ENCODE results near the gene NAV2. TPM values are rescaled to one million over a fixed set of nuclear protein-coding genes. Genes with fewer than 3 reads are reported as not detected.
"Not testable (repeated sequence)": the region's sequence is repeated elsewhere in the genome, so short reads cannot be mapped to it uniquely, and the experiment has no call there.

NAV2 gene
- total and polyA plus RNA-seq, 4 donors, result 5.0 to 250 (median 51.4) TPM

DNA sequence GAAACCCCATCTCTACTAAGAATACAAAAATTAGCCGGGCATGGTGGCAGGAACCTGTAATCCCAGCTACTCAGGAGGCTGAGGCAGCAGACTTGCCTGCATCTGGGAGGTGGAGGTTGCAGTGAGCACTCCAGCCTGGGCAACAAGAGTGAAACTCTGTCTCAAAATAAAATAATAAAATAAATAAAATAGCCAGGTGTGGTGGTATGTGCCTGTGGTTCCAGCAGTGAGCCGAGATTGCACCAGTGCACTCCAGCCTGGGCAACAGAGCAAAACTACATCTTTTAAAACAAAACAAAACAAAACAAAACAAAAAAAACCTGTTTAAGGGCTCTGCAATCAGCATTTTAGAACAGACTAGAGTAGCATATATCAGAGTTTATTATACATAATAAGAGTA is 214.8 kb downstream of the NAV2 start:
- DNase-seq; H3K9me3 ChIP-seq (ENCODE audit: control insufficient read depth, low read length); H3K4me1 ChIP-seq (ENCODE audit: control insufficient read depth in 1 of 2, insufficient read depth in 2 of 2, low read length in 2 of 2); H3K27me3 ChIP-seq (ENCODE audit: control insufficient read depth in 1 of 2, insufficient read depth in 2 of 2, low read length in 1 of 2); intact Hi-C loops (cut with DNase I); H3K36me3 ChIP-seq (ENCODE audit: control insufficient read depth in 1 of 2, insufficient read depth in 2 of 2, low read length in 1 of 2); H3K4me3 ChIP-seq (ENCODE audit: low read length in 2 of 2); ATAC-seq (ENCODE audit: low FRiP score): not testable (repeated sequence)
- 27 to 33% methylated on average over 2 of the region's 2 CpGs for WGBS, 2 donors
- H3K27ac ChIP-seq (ENCODE audit: low read depth in 1 of 2, low read length in 2 of 2), result peak overlapping the region in 1 of 2 donors; percentile 65

DNA sequence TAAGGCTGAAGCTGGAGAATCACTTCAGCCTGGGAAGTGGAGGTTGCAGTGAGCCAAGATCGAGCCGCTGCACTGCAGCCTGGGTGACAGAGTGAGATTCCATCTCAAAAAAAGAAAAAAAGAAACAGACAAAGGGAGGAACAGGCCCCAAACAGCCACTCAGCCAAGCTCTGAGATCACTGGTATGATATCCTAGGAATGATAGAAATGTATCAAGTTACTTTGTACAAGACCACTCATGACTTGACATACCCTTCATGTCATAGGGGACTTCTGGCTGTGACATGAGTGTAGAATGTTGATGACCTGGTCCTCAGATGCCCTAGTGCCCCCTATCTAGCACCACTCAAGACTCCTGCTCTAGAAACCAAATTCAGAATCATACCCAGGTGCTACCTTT is 216.5 kb downstream of the NAV2 start:
- H3K27ac ChIP-seq (ENCODE audit: low read depth in 1 of 2, low read length in 2 of 2), result peak overlapping the region in 1 of 2 donors; percentile 12
- no peaks in the 10 kb centered on the region for H3K27me3 ChIP-seq (ENCODE audit: control insufficient read depth in 1 of 2, insufficient read depth in 2 of 2, low read length in 1 of 2)
- H3K36me3 ChIP-seq (ENCODE audit: control insufficient read depth in 1 of 2, insufficient read depth in 2 of 2, low read length in 1 of 2), result peaks cover 0 to 2% of the 10 kb centered on the region in 2 donors
- no peaks in the 10 kb centered on the region for H3K9me3 ChIP-seq (ENCODE audit: control insufficient read depth, low read length)
- ATAC-seq (ENCODE audit: low FRiP score) (no peak), DNase-seq (no peak)
- peaks cover 3 to 10% of the 10 kb centered on the region in 2 donors for H3K4me1 ChIP-seq (ENCODE audit: control insufficient read depth in 1 of 2, insufficient read depth in 2 of 2, low read length in 2 of 2)
- no peak overlapping the region for H3K4me3 ChIP-seq (ENCODE audit: low read length in 2 of 2)
- 36 to 46% methylated on average over 2 of the region's 2 CpGs for WGBS, 2 donors
- intact Hi-C loops (cut with DNase I), result no loop called here

DNA sequence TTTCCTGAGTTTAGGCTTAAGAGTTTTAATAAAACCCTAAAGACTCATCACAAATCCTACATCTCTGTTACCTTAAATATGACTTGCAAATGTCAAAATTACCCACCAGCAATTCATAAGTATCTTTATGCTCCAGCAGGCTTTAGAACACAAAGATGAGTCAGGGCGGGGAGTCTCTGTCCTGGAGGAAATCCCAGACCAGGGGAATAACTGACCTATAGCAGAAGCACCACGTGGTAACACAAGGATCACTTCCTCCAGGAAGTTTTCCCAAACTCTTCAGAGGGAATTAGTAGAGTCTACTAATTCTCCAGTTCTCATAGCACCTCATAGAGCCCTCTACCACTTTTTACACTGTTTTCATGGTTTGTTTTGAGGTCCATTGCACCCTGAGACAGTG is 217.0 kb downstream of the NAV2 start:
- WGBS, 2 donors, result 81 to 84% methylated on average over 2 of the region's 2 CpGs
- no peaks in the 10 kb centered on the region for H3K27me3 ChIP-seq (ENCODE audit: control insufficient read depth in 1 of 2, insufficient read depth in 2 of 2, low read length in 1 of 2)
- peaks cover 3 to 8% of the 10 kb centered on the region in 2 donors for H3K4me1 ChIP-seq (ENCODE audit: control insufficient read depth in 1 of 2, insufficient read depth in 2 of 2, low read length in 2 of 2)
- intact Hi-C loops (cut with DNase I), result no loop called here
- ATAC-seq (ENCODE audit: low FRiP score) (no peak), DNase-seq (no peak)
- H3K27ac ChIP-seq (ENCODE audit: low read depth in 1 of 2, low read length in 2 of 2), result no peak overlapping the region
- no peaks in the 10 kb centered on the region for H3K9me3 ChIP-seq (ENCODE audit: control insufficient read depth, low read length)
- H3K4me3 ChIP-seq (ENCODE audit: low read length in 2 of 2), result no peak overlapping the region
- peaks cover 0 to 2% of the 10 kb centered on the region in 2 donors for H3K36me3 ChIP-seq (ENCODE audit: control insufficient read depth in 1 of 2, insufficient read depth in 2 of 2, low read length in 1 of 2)

DNA sequence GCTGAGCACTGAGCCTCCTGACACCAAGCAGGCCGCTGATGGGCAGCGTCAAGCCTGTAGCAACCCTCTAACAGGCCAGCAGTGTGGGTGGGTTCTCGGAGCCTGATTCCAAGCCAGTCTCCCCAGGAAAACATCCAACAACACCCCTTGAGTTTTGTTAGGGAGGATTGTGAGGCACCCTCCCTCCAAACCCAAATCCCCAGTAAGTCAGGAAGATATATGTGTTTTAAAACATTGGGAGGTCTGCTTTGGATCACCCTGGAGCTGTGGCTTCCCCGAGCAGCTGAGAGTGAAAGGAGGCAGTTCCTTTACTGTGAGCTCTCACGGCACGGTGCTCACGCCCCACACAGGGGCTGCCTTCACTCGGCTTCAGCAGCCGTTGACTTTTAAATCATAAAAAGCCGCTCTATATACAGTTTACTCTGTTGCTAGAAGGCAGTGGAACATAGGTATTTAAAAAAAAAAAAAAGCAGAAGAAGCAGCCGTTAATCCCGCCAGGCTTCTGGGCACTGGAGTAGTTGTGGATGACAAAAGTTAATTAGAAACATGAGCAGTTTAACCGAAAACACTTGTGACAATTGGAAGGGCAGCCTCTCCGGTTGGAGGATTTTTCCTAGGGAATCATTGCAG is 218.6 kb downstream of the NAV2 start:
- Histone ChIP-seq H3K4me1 (ENCODE audit: control insufficient read depth in 1 of 2, insufficient read depth in 2 of 2, low read length in 2 of 2) (peaks cover 5 to 12% of the 10 kb centered on the region in 2 donors), H3K27ac (ENCODE audit: low read depth in 1 of 2, low read length in 2 of 2) (peak overlapping the region in 1 of 2 donors; percentile 55), H3K9me3 (ENCODE audit: control insufficient read depth, low read length) (no peaks in the 10 kb centered on the region), H3K27me3 (ENCODE audit: control insufficient read depth in 1 of 2, insufficient read depth in 2 of 2, low read length in 1 of 2) (no peaks in the 10 kb centered on the region), H3K4me3 (ENCODE audit: low read length in 2 of 2) (no peak overlapping the region), H3K36me3 (ENCODE audit: control insufficient read depth in 1 of 2, insufficient read depth in 2 of 2, low read length in 1 of 2) (peaks cover 2 to 3% of the 10 kb centered on the region in 2 donors)
- 3 to 8% methylated on average over 14 of the region's 14 CpGs for WGBS, 2 donors
- intact Hi-C loops (cut with DNase I), result no loop called here
- DNase-seq (no peak), ATAC-seq (ENCODE audit: low FRiP score) (peak; percentile 58)

DNA sequence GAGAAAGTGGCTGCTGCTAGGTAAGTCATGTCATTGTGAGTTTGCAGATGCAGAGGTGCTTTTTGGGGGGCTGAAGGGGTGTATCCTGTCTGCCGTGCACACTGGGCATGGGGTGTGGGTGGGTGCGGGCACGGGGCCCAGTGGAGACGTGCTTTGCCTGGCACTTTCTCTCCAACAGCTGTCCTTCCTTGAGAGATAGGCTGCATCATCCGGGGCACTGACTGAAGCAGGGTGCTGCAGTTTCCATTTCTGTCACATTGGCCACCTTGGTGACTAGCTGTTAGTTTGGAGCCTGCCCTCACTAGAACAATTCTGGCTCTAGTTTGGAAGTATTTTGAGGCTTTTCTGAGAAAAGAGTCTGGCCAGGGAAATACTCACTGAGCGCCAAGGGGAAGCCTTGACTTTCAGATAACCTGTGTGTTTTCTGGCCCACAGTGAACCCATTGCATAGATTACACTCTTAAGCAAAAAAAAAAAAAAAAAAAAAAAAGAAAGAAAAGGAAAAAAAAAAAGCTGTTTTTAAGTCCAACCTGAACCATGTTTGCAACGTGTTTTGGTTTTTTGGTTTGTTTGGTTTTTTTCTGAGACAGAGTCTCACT is 219.2 kb downstream of the NAV2 start:
- Histone ChIP-seq H3K4me1 (ENCODE audit: control insufficient read depth in 1 of 2, insufficient read depth in 2 of 2, low read length in 2 of 2) (peaks cover 4 to 12% of the 10 kb centered on the region in 2 donors), H3K4me3 (ENCODE audit: low read length in 2 of 2) (no peak overlapping the region), H3K36me3 (ENCODE audit: control insufficient read depth in 1 of 2, insufficient read depth in 2 of 2, low read length in 1 of 2) (peaks cover 3 to 4% of the 10 kb centered on the region in 2 donors), H3K27me3 (ENCODE audit: control insufficient read depth in 1 of 2, insufficient read depth in 2 of 2, low read length in 1 of 2) (no peaks in the 10 kb centered on the region), H3K27ac (ENCODE audit: low read depth in 1 of 2, low read length in 2 of 2) (no peak overlapping the region), H3K9me3 (ENCODE audit: control insufficient read depth, low read length) (no peaks in the 10 kb centered on the region)
- peak; percentile 53 for ATAC-seq (ENCODE audit: low FRiP score)
- intact Hi-C loops (cut with DNase I), result no loop called here
- WGBS, 2 donors, result 4 to 5% methylated on average over 7 of the region's 7 CpGs
- no peak for DNase-seq

DNA sequence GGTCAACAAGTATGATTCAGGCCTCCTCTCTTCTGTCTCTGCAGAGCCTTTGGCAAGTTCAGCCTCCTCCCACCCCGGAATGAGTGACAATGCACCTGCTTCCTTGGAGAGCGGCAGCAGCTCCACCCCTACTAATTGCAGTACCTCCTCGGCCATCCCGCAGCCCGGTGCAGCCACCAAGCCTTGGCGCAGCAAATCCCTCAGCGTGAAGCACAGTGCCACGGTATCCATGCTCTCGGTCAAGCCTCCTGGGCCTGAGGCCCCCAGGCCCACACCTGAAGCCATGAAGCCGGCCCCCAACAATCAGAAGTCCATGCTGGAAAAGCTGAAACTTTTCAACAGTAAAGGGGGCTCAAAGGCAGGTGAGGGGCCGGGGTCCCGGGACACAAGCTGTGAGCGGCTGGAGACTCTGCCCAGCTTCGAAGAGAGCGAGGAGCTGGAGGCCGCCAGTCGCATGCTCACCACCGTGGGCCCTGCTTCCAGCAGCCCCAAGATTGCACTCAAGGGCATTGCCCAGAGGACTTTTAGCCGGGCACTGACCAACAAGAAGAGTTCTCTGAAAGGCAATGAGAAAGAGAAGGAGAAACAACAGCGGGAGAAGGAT is 220.6 kb downstream of the NAV2 start:
- no peak overlapping the region for H3K27ac ChIP-seq (ENCODE audit: low read depth in 1 of 2, low read length in 2 of 2)
- peaks cover 4 to 12% of the 10 kb centered on the region in 2 donors for H3K4me1 ChIP-seq (ENCODE audit: control insufficient read depth in 1 of 2, insufficient read depth in 2 of 2, low read length in 2 of 2)
- H3K27me3 ChIP-seq (ENCODE audit: control insufficient read depth in 1 of 2, insufficient read depth in 2 of 2, low read length in 1 of 2), result no peaks in the 10 kb centered on the region
- DNase-seq, result no peak
- WGBS, 2 donors, result 76 to 77% methylated on average over 20 of the region's 20 CpGs
- peaks cover 4 to 5% of the 10 kb centered on the region in 2 donors for H3K36me3 ChIP-seq (ENCODE audit: control insufficient read depth in 1 of 2, insufficient read depth in 2 of 2, low read length in 1 of 2)
- H3K4me3 ChIP-seq (ENCODE audit: low read length in 2 of 2), result no peak overlapping the region
- no peak for ATAC-seq (ENCODE audit: low FRiP score)
- H3K9me3 ChIP-seq (ENCODE audit: control insufficient read depth, low read length), result no peaks in the 10 kb centered on the region
- intact Hi-C loops (cut with DNase I), result no loop called here

DNA sequence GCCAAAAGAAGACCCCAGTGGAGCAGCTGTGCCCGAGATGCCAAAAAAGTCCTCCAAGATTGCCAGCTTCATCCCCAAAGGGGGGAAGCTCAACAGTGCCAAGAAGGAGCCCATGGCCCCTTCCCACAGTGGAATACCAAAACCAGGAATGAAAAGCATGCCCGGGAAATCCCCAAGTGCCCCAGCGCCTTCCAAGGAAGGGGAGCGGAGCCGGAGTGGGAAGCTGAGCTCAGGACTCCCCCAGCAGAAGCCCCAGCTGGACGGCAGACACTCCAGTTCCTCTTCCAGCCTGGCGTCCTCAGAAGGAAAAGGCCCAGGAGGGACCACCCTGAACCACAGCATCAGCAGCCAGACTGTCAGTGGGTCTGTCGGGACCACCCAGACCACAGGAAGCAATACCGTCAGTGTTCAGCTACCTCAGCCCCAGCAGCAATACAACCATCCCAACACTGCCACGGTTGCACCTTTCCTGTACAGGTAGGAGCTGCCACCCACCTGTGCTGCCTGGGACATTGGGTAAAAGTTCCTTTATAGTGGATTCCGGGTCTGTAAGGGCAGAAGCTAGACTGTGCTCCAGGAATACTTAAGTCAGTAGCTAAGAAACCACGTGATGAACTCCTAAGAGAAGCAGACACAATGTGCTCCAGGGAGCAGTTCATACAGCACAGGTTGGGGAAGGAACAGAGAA is 221.3 kb downstream of the NAV2 start:
- no peak overlapping the region for H3K4me3 ChIP-seq (ENCODE audit: low read length in 2 of 2)
- H3K27me3 ChIP-seq (ENCODE audit: control insufficient read depth in 1 of 2, insufficient read depth in 2 of 2, low read length in 1 of 2), result no peaks in the 10 kb centered on the region
- DNase-seq (no peak), ATAC-seq (ENCODE audit: low FRiP score) (no peak)
- H3K27ac ChIP-seq (ENCODE audit: low read depth in 1 of 2, low read length in 2 of 2), result peak overlapping the region in 1 of 2 donors; percentile 1
- WGBS, 2 donors, result 22 to 26% methylated on average over 12 of the region's 12 CpGs
- H3K9me3 ChIP-seq (ENCODE audit: control insufficient read depth, low read length), result no peaks in the 10 kb centered on the region
- intact Hi-C loops (cut with DNase I), result no loop called here
- peaks cover 4 to 5% of the 10 kb centered on the region in 2 donors for H3K36me3 ChIP-seq (ENCODE audit: control insufficient read depth in 1 of 2, insufficient read depth in 2 of 2, low read length in 1 of 2)
- H3K4me1 ChIP-seq (ENCODE audit: control insufficient read depth in 1 of 2, insufficient read depth in 2 of 2, low read length in 2 of 2), result peaks cover 4 to 12% of the 10 kb centered on the region in 2 donors

DNA sequence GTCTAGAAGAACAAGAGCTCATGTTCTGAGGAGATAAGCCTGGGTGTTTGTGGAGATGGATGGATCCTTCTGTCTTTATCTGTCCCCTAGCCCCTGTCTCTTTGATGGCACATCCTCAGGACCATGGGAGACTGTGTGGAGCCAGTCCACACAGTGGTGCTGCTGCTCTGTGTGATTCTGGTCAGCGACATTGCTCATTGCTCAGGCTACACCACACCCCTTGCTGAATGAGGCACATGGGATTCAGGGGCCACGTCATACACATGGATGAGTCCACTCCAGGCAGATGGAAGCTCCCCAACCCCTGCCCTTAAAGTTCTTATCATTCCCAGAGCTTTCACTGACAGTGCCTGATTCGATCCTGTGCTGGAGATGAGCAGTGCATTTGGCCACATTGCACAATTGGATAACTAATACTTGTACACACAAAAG is 222.2 kb downstream of the NAV2 start:
- H3K36me3 ChIP-seq (ENCODE audit: control insufficient read depth in 1 of 2, insufficient read depth in 2 of 2, low read length in 1 of 2), result peaks cover 5 to 6% of the 10 kb centered on the region in 2 donors
- peaks cover 4 to 12% of the 10 kb centered on the region in 2 donors for H3K4me1 ChIP-seq (ENCODE audit: control insufficient read depth in 1 of 2, insufficient read depth in 2 of 2, low read length in 2 of 2)
- DNase-seq, result peak in 1 of 2 donors; percentile 68
- H3K4me3 ChIP-seq (ENCODE audit: low read length in 2 of 2), result no peak overlapping the region
- intact Hi-C loops (cut with DNase I), result no loop called here
- H3K9me3 ChIP-seq (ENCODE audit: control insufficient read depth, low read length), result no peaks in the 10 kb centered on the region
- H3K27me3 ChIP-seq (ENCODE audit: control insufficient read depth in 1 of 2, insufficient read depth in 2 of 2, low read length in 1 of 2), result no peaks in the 10 kb centered on the region
- 13 to 19% methylated on average over 3 of the region's 3 CpGs for WGBS, 2 donors
- H3K27ac ChIP-seq (ENCODE audit: low read depth in 1 of 2, low read length in 2 of 2), result peak overlapping the region in 1 of 2 donors; percentile 33
- ATAC-seq (ENCODE audit: low FRiP score), result no peak
